Body of pancreas (tissue), 4 donors: Measurements from ENCODE around the gene PAK6.

Experiments used
- POLR2A ChIP-seq, 3 donors: fragments of 450-650 bp; IDR thresholded peaks; one replicate each; pipeline ENCODE4 v1.6.1; 2016; ENCODE audit warnings: antibody characterized with exemption in 3 of 3, mild to moderate bottlenecking in 2 of 3
- TF ChIP-seq, protein P1 (sequence below), 7 experiments: fragments of 450-650 bp in 4 of 7; fragments of 200-600 bp in 3 of 7; sonication (generic) in 3 of 7; IDR thresholded peaks; one replicate each; pipeline ENCODE4 v1.5.1; 2016 to 2019; ENCODE audit warnings: antibody characterized with exemption in 7 of 7

DNA sequence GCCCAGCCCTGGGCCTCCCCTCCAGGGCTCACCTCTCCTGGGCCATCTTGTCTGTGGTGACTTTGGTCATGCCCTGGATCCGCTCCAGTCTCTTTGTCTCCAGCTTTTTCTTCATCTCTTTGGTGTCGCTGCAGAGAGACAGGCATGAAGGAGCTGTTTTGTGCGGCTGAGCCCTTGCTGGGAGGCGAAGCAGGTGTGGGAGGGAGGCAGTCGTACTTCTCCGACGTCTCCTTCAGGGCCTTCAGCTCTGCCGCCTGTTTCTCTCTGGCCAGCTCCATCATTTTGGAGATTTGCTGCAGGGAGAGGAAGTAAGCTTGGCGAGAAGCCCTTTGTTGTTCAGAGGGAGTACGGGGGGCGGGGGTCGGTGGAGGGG, 51.7 kb downstream of the PAK6 start:
- TF ChIP-seq, protein P1, sequence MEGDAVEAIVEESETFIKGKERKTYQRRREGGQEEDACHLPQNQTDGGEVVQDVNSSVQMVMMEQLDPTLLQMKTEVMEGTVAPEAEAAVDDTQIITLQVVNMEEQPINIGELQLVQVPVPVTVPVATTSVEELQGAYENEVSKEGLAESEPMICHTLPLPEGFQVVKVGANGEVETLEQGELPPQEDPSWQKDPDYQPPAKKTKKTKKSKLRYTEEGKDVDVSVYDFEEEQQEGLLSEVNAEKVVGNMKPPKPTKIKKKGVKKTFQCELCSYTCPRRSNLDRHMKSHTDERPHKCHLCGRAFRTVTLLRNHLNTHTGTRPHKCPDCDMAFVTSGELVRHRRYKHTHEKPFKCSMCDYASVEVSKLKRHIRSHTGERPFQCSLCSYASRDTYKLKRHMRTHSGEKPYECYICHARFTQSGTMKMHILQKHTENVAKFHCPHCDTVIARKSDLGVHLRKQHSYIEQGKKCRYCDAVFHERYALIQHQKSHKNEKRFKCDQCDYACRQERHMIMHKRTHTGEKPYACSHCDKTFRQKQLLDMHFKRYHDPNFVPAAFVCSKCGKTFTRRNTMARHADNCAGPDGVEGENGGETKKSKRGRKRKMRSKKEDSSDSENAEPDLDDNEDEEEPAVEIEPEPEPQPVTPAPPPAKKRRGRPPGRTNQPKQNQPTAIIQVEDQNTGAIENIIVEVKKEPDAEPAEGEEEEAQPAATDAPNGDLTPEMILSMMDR (IDR thresholded peaks at IDR 0.05): no peak
- TF ChIP-seq POLR2A (IDR thresholded peaks at IDR 0.05): no peak
